HepG2 (cell line): ENCODE measurements around the gene FBXO24. TPM values are rescaled to one million over a fixed set of nuclear protein-coding genes. Genes with fewer than 3 reads are reported as not detected.

Source experiments
- ATAC-seq: fragments of 200-7000 bp; cut with Tn5 transposase; 3 replicates; pipeline ENCODE4 v1.9.1; 2020; ENCODE audit warnings: mild to moderate bottlenecking, moderate library complexity
- BruUV-seq: library from RNA; stranded (reverse); fragments of 400-500 nt; replicated peaks from 2 replicates; lab custom pipeline; 2021; lab: Mats Ljungman, UMichigan
- CTCF ChIA-PET: fragments of 300-600 bp; formaldehyde crosslinking; extraction: SDS; loops from one replicate; lab custom pipeline; 2021; ENCODE audit warnings: low total read pairs, inconsistent platforms, low intra/inter-chr PET ratio; lab: Yijun Ruan, JAX
- POLR2A ChIA-PET: fragments of 350-600 bp; sonication (Branson Sonifier 250); formaldehyde crosslinking; loops from one replicate; lab custom pipeline; 2020; ENCODE audit warnings: antibody characterized with exemption, inconsistent platforms; lab: Yijun Ruan, JAX
- DNase-seq: peaks from one replicate; pipeline ENCODE4 v3.0.0-alpha.2; 2015; ENCODE audit warnings: low spot score
- FAIRE-seq: peaks from 3 replicates; lab custom pipeline; 2011; peaks lifted over from hg19 to GRCh38; lab: Jason Lieb, UNC
- H2AFZ ChIP-seq: one replicate; pipeline ENCODE4 v1.6.1; 2011; ENCODE audit warnings: low read length, inconsistent platforms
- H3K27ac ChIP-seq: fragments of 300-600 bp; 3 replicates; pipeline ENCODE4 v1.8.0; 2011; ENCODE audit warnings: mixed run types, mild to moderate bottlenecking, mixed read lengths, low read length, inconsistent platforms; ENCODE audit not compliant: insufficient read depth; ENCODE audit errors: extremely low read length
- H3K27me3 ChIP-seq, 2 experiments: fragments of 200-600 bp in 1 of 2; 2 replicates in 1 of 2; 3 replicates in 1 of 2; pipeline versions ENCODE4 v1.6.0 to v1.8.0; 2011; ENCODE audit warnings: low read length in 2 of 2, mild to moderate bottlenecking in 2 of 2, moderate library complexity in 2 of 2, inconsistent platforms in 1 of 2; ENCODE audit not compliant: insufficient read depth in 2 of 2, control insufficient read depth in 1 of 2
- H3K36me3 ChIP-seq, 2 experiments: fragments of 200-600 bp in 1 of 2; replicated peaks in 1 of 2; 2 replicates in 1 of 2; 3 replicates in 1 of 2; pipeline versions ENCODE4 v1.5.1 to v1.8.0; 2011; ENCODE audit warnings: low read length in 2 of 2, inconsistent platforms in 1 of 2; ENCODE audit not compliant: insufficient read depth in 2 of 2, control insufficient read depth in 1 of 2
- H3K4me1 ChIP-seq: 2 replicates; pipeline ENCODE4 v1.5.1; 2012; ENCODE audit warnings: low read length, inconsistent platforms; ENCODE audit not compliant: insufficient read depth
- H3K4me2 ChIP-seq: 2 replicates; pipeline ENCODE4 v1.6.0; 2011; ENCODE audit warnings: low read depth, low read length, inconsistent platforms
- H3K4me3 ChIP-seq, 3 experiments: fragments of 200-600 bp in 1 of 3; sonication (generic), shearing (Covaris generic) in 1 of 3; replicated peaks in 1 of 3; 2 replicates each; pipeline ENCODE4 v1.5.1; 2011 to 2016; ENCODE audit warnings: low read length in 3 of 3, inconsistent platforms in 2 of 3, low read depth in 2 of 3, mild to moderate bottlenecking in 2 of 3, control low read depth in 1 of 3, mixed read lengths in 1 of 3; ENCODE audit not compliant: insufficient read depth in 1 of 3
- H3K79me2 ChIP-seq: one replicate; pipeline ENCODE4 v1.6.1; 2011; ENCODE audit warnings: low read length, inconsistent platforms; ENCODE audit not compliant: insufficient read depth
- H3K9ac ChIP-seq: 2 replicates; pipeline ENCODE4 v1.6.0; 2011; ENCODE audit warnings: mild to moderate bottlenecking, low read depth, low read length, inconsistent platforms; ENCODE audit not compliant: insufficient read depth
- H3K9me3 ChIP-seq: 2 replicates; pipeline ENCODE4 v1.5.1; 2012; ENCODE audit warnings: mild to moderate bottlenecking, low read length
- H4K20me1 ChIP-seq: 2 replicates; pipeline ENCODE4 v1.6.0; 2011; ENCODE audit warnings: inconsistent platforms, mild to moderate bottlenecking, low read length, moderate library complexity; ENCODE audit not compliant: insufficient read depth
- AGO2 ChIP-seq: fragments of 200-400 bp; formaldehyde crosslinking; optimal IDR thresholded peaks from 2 replicates; pipeline ENCODE3; 2017; ENCODE audit warnings: mild to moderate bottlenecking, low read depth, low read length, moderate library complexity
- BCL6 ChIP-seq: IDR thresholded peaks from 2 replicates; pipeline ENCODE4 v1.6.1; 2016; ENCODE audit warnings: missing genetic modification reagents, missing compliant biosample characterization
- GLI4 ChIP-seq: sonication (generic); formaldehyde crosslinking; IDR thresholded peaks from 2 replicates; pipeline ENCODE4 v1.5.1; 2020; ENCODE audit warnings: missing genetic modification reagents, mild to moderate bottlenecking, moderate library complexity, borderline replicate concordance
- NR2F6 ChIP-seq, 2 experiments: IDR thresholded peaks; 2 replicates each; pipeline ENCODE4 v1.6.1; 2016; ENCODE audit warnings: antibody characterized with exemption in 1 of 2, mild to moderate bottlenecking in 1 of 2
- POLR2G ChIP-seq: fragments of 200-400 bp; formaldehyde crosslinking; IDR thresholded peaks from 2 replicates; pipeline ENCODE4 v1.6.1; 2018; ENCODE audit warnings: mild to moderate bottlenecking, low read depth, low read length, moderate library complexity
- RBFOX2 ChIP-seq: fragments of 200-400 bp; formaldehyde crosslinking; IDR thresholded peaks from 2 replicates; pipeline ENCODE4 v1.6.1; 2017; ENCODE audit warnings: low read depth, mild to moderate bottlenecking, low read length
- SIX4 ChIP-seq: sonication (generic); formaldehyde crosslinking; IDR thresholded peaks from 2 replicates; pipeline ENCODE4 v1.4.0; 2020; ENCODE audit warnings: missing genetic modification reagents
- TAF15 ChIP-seq: fragments of 200-400 bp; formaldehyde crosslinking; IDR thresholded peaks from one replicate; pipeline ENCODE4 v1.6.1; 2018; ENCODE audit warnings: mild to moderate bottlenecking, low read depth, low read length; ENCODE audit not compliant: poor library complexity, severe bottlenecking
- WGBS: methylation state at CpG from one replicate; pipeline ENCODE4 v1.1.6; 2017; ENCODE audit warnings: low lambda C conversion rate; 5-methylcytosine and 5-hydroxymethylcytosine counted together
- in situ Hi-C: cut with HindIII; loops from 2 replicates; pipeline ENCODE4 v1.10.0; 2017; ENCODE audit warnings: low pct_unique_long_range_greater_than_20kb; ENCODE audit not compliant: extremely low pct_ligation_motif_present
- intact Hi-C: fragments of 100-400 bp; cut with micrococcal nuclease; formaldehyde crosslinking; loops from one replicate; pipeline ENCODE4 v1.10.0; 2022; ENCODE audit not compliant: unreplicated experiment
- polyA plus RNA-seq, 8 experiments: library from polyadenylated mRNA; depleted of rRNA in 3 of 8; stranded (reverse) in 7 of 8; unstranded in 1 of 8; fragments of >200 nt; fragmentation: Illumina TruSeq in 4 of 8; extraction: Trizol in 4 of 8; gene quantifications; 2 replicates each; pipeline versions ENCODE4 v1.2.1 to v1.2.3, GENCODE V29; 2011 to 2016; ENCODE audit warnings: low read depth in 4 of 8, missing spikeins in 1 of 8, mixed read lengths in 1 of 8; ENCODE audit not compliant: insufficient read depth in 1 of 8
- total RNA-seq, 5 experiments: library from RNA; depleted of rRNA; stranded (reverse); fragments of >200 nt; fragmentation: Illumina TruSeq; extraction: Trizol; gene quantifications; 2 replicates each; pipeline ENCODE4 v1.2.3, GENCODE V29; 2016; ENCODE audit warnings: low read depth in 1 of 5
- TF ChIP-seq, protein P1 (sequence below): sonication (generic); formaldehyde crosslinking; IDR thresholded peaks from 2 replicates; pipeline ENCODE4 v1.8.0; 2022; ENCODE audit warnings: missing genetic modification reagents, low read depth, mild to moderate bottlenecking, borderline replicate concordance

The FBXO24 gene
- total and polyA plus RNA-seq, 2 of the 13 experiments (the other 11 are each of a cell fraction or from before 2014, with no cell fraction given), result 0.20 to 0.55 TPM

DNA sequence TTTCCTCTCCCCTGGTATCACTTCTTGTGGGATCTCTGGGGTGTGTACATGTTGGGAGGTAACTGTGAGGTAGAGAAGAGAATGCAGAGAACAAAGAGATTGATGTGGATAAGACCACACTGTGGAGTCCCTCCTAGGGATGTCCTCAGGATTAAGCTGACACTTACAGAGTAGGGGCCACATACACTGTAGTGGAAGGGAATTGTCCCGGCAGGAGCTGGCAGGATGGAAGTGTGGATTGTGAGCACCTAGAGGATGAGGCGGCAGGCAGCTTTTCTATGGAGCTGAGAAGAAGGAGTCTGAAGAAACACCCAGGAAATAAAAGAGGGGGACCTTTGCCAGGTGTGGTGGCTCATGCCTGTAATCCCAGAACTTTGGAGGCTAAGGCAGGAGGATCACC is 33.6 kb upstream of the FBXO24 start (continued):
- 0 out of 2 replicates have a peak, but pooled peaks have one; percentile 57 for TF ChIP-seq RBFOX2
- no peak for TF ChIP-seq GLI4 (CRISPR knock-in tag)
- peak; percentile 52; the same call in 1 of the 2 replicates for TF ChIP-seq POLR2G

DNA sequence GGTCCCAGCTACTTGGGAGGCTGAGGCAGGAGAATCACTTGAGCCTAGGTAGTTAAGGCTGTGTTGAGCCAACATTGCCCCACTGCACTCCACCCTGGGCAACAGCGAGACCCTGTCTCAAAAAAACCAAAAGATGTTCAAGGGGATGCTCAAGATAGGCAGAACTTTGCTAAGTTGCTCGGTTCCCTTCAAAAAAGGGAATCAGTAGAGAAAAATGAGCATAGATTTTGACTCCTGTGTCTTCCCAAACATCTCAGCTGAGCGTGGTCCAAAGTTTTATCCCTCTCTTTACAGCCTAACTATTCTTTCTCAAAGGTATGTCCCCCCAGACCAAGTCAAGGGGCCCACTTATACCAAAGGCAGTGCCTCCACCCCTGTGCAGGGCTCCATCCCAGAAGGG is 33.1 kb upstream of the FBXO24 start:
- DNase-seq (no peak), FAIRE-seq (no peak), ATAC-seq (peak; percentile 22; the same call in 1 of the 3 replicates)
- CTCF ChIA-PET, result no interaction called here
- H2AFZ ChIP-seq, result no peak overlapping the region
- H3K9me3 ChIP-seq, result no peaks in the 10 kb centered on the region
- H3K4me1 ChIP-seq, result peaks cover 77% of the 10 kb centered on the region
- H3K36me3 ChIP-seq, result peaks cover 36 to 81% of the 10 kb centered on the region in 2 experiments
- POLR2A ChIA-PET, result interaction anchor here (0.6 to 0.9 kb wide), 2 partner anchors 13 to 49 kb away, joined by 3 read pairs; no protein-coding TSS in a partner anchor
- no peak overlapping the region for H3K27ac ChIP-seq
- H3K27me3 ChIP-seq, result no peaks in the 10 kb centered on the region
- H3K4me3 ChIP-seq, result no peak overlapping the region
- intact Hi-C loops, result no loop called here
- H3K79me2 ChIP-seq, result peaks cover 19% of the 10 kb centered on the region
- no peaks in the 10 kb centered on the region for H4K20me1 ChIP-seq
- H3K4me2 ChIP-seq, result no peak overlapping the region
- TF ChIP-seq RBFOX2 (peak; percentile 57), AGO2 (peak; percentile 64), TAF15 (no peak)
- WGBS, result 96% methylated on average over 3 of the region's 3 CpGs
- in situ Hi-C loops, result no loop called here
- H3K9ac ChIP-seq, result no peak overlapping the region
- no TSS peak for BruUV-seq

DNA sequence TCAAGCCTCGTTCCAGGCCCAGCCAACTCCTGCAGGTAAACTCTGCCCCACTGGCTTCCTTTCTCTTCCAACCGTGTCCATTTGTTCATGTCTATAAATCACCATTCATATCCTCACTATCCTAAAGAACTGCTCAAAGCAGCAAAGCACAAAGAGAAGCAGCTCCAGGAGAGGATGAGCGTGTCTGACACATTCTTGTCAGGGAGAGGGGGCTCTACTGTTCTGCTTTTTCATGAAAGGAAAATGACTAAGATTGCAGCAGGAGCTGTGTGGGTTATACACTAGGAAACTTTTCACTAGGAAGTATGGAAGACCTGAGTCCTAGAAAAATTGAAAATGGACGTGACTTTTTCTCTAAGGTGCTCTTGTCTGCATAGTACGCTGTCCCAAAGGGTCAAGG is 30.4 kb upstream of the FBXO24 start:
- peaks cover 4% of the 10 kb centered on the region for H3K79me2 ChIP-seq
- DNase-seq (no peak), FAIRE-seq (no peak), ATAC-seq (no peak)
- peaks cover 7% of the 10 kb centered on the region; the same call in 1 of the 2 replicates for H4K20me1 ChIP-seq
- no peak overlapping the region for H3K9ac ChIP-seq
- CTCF ChIA-PET, result interaction anchor here (0.7 kb wide), 1 partner anchor 73 kb away, joined by 3 read pairs; no protein-coding TSS in a partner anchor
- H2AFZ ChIP-seq, result no peak overlapping the region
- intact Hi-C loops (no loop called here), in situ Hi-C loops (no loop called here)
- H3K27me3 ChIP-seq, result no peaks in the 10 kb centered on the region
- H3K4me2 ChIP-seq, result no peak overlapping the region
- TF ChIP-seq, protein P1, sequence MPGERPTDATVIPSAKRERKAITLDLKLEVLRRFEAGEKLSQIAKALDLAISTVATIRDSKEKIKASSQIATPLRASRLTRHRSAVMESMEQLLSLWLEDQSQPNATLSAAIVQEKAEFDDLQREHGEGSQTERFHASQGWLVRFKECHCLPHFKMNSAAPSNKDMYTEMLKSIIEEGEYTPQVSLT (CRISPR knock-in tag), result no peak
- TF ChIP-seq NR2F6 (IDR thresholded peaks at IDR 0.05) (no peak), NR2F6 (CRISPR knock-in tag; IDR thresholded peaks at IDR 0.05) (0 out of 2 replicates have a peak, but pooled peaks have one; percentile 7), SIX4 (no peak), POLR2G (peak; percentile 11; the same call in 1 of the 2 replicates), BCL6 (CRISPR knock-in tag) (no peak)
- POLR2A ChIA-PET, result interaction anchor here (0.9 to 1.7 kb wide), 3 partner anchors 9 to 16 kb away, joined by 4 to 7 read pairs (median 5); no protein-coding TSS in a partner anchor
- H3K9me3 ChIP-seq, result no peaks in the 10 kb centered on the region
- 96% methylated on average over 5 of the region's 5 CpGs for WGBS
- no peak overlapping the region for H3K4me3 ChIP-seq
- H3K4me1 ChIP-seq, result peaks cover 77% of the 10 kb centered on the region
- H3K27ac ChIP-seq, result peak overlapping the region; percentile 12
- no TSS peak for BruUV-seq
- H3K36me3 ChIP-seq, result peaks cover 30 to 79% of the 10 kb centered on the region in 2 experiments
